LNCaP clone FGC (cell line): ENCODE measurements around the gene ALPL.

Source experiments
- DNase-seq: peaks from one replicate; pipeline ENCODE4 v3.0.0-alpha.2; 2011; ENCODE audit warnings: low read depth
- H3K4me3 ChIP-seq: 2 replicates; pipeline ENCODE4 v1.5.1; 2011; ENCODE audit warnings: mild to moderate bottlenecking, low read depth, low read length, control low read depth
- TF ChIP-seq, protein P1 (sequence below): IDR thresholded peaks from 2 replicates; pipeline ENCODE4 v1.5.1; 2012; ENCODE audit warnings: mild to moderate bottlenecking; ENCODE audit not compliant: control insufficient read depth, insufficient read depth; ENCODE audit errors: extremely low read depth

Gene ALPL

DNA sequence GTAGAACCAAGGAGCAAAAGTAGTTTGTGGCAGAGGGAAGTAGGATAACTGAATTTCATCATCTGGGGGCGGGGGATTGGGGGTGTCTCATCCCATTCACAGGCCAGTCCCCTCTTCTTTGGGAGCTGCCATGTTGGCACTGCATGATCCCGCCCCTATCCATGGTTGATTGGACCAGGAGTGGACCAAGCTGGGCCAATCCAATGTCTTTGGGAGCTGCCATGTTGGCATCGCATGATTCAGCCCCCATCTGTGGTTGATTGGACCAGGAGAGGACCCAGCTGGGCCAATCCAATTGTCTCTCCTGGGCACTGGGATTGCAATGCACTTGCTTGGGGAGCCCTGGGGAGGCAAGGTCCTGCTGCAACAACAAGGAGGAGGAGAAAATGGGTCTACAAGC lies 12.3 kb upstream of the ALPL start:
- H3K4me3 ChIP-seq, result no peak overlapping the region
- no peak for DNase-seq
- TF ChIP-seq, protein P1, sequence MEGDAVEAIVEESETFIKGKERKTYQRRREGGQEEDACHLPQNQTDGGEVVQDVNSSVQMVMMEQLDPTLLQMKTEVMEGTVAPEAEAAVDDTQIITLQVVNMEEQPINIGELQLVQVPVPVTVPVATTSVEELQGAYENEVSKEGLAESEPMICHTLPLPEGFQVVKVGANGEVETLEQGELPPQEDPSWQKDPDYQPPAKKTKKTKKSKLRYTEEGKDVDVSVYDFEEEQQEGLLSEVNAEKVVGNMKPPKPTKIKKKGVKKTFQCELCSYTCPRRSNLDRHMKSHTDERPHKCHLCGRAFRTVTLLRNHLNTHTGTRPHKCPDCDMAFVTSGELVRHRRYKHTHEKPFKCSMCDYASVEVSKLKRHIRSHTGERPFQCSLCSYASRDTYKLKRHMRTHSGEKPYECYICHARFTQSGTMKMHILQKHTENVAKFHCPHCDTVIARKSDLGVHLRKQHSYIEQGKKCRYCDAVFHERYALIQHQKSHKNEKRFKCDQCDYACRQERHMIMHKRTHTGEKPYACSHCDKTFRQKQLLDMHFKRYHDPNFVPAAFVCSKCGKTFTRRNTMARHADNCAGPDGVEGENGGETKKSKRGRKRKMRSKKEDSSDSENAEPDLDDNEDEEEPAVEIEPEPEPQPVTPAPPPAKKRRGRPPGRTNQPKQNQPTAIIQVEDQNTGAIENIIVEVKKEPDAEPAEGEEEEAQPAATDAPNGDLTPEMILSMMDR, result no peak

DNA sequence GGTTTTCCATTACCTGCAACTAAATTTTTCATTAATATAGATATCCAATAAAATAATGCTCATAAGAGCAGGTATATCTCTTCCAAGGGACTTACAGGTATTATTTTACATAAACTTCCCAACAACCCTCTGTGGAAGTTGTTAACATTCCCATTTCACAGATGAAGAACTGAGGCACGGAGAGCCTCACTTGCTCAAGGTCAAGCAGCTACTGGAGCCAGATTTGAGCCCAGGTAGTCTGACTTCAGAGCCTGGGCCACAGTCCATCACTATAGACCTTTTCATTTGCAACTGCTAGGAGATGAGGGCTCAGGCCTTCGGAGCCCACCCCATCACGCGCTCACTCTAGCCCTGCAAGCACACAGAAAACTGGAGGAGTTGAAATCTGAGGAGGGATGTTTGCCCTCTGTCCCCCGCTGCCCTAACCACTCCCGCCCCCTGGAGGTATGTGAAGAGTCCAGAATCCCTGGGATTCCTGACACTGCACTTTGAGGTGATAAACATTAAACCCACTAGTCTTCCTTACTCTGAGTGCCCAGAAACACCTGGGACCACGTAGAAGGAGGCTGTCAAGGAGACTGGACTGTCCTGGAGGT lies 11.7 kb upstream of the ALPL start:
- H3K4me3 ChIP-seq, result no peak overlapping the region
- TF ChIP-seq, protein P1, result no peak
- DNase-seq, result no peak

DNA sequence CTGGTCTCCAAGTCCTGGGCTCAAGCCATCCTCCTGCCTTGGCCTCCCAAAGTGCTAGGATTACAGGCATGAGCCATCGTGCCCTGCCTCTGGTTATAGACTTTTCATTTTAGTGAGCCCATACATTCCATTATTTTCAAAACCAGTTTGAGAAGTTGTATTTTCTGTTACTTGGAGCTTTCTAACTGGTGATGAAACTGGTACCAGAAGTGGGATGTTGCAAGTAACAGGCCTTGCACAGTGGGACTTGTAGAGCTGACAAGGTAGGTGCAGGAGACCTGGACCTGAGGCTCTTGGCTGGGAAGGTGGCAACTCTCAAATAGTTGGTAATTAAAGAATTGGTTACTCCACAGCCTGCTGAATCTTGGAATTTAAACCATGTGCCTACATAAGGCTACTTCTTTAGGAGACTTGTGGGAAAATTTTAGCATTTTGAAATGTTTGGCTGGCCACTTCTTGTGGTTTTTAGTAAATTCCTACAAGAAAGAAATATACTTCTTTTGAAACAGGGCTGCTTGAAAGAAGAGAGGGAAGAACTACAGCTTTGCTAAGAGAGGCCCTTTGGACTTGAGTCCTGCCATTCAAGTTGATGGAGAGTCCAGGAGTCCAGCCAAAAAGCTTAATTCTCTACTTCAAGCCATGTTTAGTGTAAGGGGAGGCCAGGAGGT lies 9.8 kb upstream of the ALPL start:
- H3K4me3 ChIP-seq, result no peak overlapping the region
- DNase-seq, result no peak
- TF ChIP-seq, protein P1, result no peak

DNA sequence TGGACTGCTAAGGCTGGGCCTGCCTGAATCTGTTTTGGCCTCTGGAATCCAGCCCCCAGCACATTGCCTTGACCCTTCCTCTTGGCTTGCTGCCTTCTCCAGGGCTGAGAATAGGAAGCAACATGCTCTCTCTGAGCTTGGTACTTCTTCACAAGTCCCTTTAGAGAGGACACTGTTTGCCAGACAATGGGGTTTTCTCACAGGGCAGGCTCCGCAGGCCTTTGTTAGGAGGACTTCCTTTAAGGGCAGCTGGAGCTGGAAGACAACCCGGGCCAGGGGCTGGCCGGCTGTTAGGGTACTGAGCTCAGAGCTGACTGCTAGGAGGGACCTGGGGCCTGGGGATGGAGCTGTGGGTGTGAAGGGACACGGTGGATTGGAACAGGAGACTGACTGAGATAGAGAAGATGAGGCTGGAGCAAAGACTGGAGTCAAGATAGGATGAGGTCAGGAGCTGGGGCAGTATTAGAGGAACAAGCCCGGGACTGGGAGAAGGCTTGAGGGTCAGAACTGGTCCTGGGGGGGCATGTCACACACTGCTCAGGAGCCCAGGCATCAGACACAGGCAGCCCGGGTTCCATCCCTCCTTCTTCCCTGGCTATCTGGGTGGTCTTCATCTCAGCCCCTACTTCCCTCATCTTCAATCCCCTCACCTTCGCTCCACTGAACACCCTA lies 5.4 kb upstream of the ALPL start:
- no peak for DNase-seq
- H3K4me3 ChIP-seq, result no peak overlapping the region
- TF ChIP-seq, protein P1, result no peak

DNA sequence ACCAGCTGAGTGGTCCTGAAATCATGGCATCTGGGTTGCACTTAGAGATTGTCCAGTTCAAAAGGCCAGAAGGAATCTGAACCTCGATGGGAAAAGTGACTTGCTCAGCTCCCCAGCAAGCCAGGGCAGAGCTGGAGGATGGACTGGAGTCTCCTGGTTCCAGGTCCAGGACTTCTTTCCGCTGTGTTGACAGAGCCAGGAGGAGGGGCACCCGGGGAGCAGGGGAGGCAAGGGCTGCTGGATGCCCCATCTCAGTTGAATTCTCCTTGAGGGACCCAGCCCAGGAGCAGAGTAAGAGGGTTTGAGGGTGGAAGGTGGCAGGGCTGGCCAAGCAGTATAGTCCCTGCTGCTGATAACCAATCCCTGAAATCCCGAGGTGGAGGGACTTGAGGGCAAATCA lies 2.4 kb upstream of the ALPL start:
- TF ChIP-seq, protein P1, result no peak
- H3K4me3 ChIP-seq, result no peak overlapping the region
- no peak for DNase-seq

DNA sequence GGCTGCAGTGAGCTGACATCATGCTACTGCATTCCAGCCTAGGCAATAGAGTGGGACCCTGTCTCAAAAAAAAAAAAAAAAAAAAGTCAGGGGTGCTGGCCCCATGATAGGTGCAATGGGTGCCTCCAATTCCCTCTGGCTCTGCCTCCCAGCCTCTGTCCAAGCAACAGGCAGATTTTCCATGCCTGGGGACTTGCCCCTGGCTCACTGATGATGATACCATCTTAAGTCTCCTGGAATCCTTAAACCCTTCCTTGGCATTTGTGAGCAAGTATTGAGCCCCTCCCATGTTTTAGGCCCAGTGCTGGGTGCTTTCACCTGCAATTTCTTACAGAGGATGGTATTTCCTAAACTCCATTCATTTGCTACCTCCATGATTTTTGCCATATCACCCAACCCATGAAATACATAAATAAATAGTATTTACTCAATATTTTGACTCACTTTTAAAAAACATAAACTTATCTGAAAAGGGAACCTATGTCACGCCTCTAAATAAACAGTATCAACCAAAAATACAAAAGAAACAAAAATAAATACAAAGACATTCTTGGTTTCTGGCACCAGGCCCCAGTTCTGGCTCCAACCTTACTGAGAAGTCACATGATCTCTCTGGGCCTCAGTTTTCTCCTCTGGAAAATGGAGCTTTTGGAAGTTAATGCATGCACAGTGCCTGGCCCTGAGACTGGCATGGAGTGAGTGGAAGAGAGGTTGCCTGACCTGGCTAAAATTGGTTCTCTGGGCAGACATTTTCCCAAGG lies 1.5 kb upstream of the ALPL start:
- TF ChIP-seq, protein P1, result no peak
- no peak for DNase-seq
- H3K4me3 ChIP-seq, result no peak overlapping the region
